TTC549 (cell line): ENCODE data around the gene HCN1.
"Not testable (repeated sequence)": the region's sequence is repeated elsewhere in the genome, so short reads cannot be mapped to it uniquely, and the experiment has no call there.

Source experiments
- FAIRE-seq: peaks from 2 replicates; lab custom pipeline; 2012; peaks lifted over from hg19 to GRCh38; lab: Jason Lieb, UNC

The HCN1 gene

GRCh38 chr5:45617859-45618416 is 78.2 kb downstream of the HCN1 start:
- no peak for FAIRE-seq

GRCh38 chr5:45609661-45610060 is 86.5 kb downstream of the HCN1 start:
- FAIRE-seq = no peak

DNA sequence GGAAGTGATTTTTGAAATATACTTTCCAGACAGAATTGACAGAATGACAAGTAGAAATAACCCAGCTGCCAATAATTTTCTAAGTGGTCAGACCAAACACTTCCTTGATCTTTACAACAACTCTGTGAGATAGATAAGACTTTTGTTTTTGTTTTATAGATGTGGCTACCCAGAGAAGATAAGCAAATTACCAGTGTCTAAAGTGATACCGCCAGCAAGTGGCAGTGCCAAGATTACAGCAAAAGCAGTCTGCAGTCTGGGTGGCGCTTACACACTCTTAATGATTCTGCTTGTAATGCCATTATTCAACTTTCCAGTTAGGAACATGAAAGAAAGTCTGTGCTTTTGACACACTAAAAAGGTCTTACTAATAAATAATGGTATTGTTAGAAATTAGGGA is 92.1 kb downstream of the HCN1 start:
- no peak for FAIRE-seq

GRCh38 chr5:45601424-45601823 is 94.8 kb downstream of the HCN1 start:
- FAIRE-seq = no peak

DNA sequence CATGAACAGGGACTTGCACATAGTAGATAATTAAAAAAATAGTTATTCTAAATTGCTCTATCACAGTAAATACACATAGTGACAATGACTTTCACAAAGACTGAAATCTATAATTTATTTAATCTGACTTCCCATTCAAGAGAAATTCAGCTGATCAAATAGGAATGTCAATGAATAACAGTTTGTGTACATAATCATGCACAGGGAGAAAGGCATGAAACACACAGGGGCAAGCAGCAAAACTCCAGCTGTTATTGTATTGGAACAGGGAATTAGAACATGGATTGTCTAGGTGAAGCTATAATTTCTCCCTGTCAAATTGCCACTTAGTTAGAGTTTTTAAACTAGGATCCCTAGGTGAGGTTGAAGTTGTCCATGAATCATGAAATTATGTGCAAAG is 99.9 kb downstream of the HCN1 start:
- FAIRE-seq = no peak

DNA sequence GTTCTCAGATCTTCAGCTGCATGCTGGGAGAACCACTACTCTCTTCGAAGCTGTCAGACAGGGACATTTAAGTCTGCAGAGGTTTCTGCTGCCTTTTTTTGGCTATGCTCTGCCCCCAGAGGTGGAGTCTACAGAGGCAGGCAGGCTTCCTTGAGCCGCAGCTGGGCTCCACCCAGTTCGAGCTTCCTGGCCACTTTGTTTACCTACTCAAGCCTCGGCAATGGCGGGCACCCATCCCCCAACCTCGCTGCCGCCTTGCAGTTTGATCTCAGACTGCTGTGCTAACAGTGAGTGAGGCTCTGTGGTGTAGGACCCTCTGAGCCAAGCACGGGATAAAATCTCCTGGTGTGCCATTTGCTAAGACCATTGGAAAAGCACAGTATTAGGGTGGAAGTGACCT is 110.2 kb downstream of the HCN1 start:
- FAIRE-seq = not testable (repeated sequence)

- FAIRE-seq = no peak
These were observed 117.9 kb downstream of the HCN1 start for GRCh38 chr5:45578270-45578669.

DNA sequence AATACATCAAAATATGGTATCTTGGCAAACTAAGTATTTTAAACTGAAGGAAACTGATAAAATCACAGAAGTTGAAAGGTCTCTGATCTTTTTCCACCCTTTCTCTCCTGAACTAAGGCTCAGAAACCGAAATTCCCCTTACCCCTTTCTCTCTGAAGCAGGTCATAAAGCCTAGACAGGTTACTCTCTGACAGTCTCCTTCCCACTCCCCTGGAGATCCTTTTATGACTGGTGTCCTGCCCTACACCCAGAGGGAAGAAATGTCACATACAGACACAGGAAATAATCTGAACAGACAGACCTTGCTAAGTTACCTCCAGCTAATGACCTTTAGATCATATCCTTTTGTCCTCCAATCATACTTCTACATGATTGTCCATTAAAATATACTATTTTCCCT is 127.4 kb downstream of the HCN1 start:
- no peak for FAIRE-seq

DNA sequence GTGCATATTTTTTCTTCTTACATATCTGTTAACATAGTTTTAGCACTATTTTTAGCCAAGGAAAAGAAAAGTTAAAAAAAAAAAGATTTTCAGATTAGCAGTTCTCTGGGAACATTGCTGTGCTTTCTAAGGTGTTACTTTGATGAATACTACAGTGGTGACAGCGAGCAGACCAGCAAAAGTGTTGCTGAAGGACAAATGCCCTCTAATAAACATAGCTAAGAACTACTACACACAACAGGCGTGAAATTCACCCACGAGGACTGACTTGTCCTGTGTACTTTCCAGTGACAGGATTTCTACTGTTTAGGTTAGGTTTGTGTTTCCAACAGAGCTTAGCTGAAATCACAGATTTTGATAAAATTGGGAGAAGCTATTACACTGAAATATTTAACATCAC is 153.8 kb downstream of the HCN1 start:
- FAIRE-seq = no peak

DNA sequence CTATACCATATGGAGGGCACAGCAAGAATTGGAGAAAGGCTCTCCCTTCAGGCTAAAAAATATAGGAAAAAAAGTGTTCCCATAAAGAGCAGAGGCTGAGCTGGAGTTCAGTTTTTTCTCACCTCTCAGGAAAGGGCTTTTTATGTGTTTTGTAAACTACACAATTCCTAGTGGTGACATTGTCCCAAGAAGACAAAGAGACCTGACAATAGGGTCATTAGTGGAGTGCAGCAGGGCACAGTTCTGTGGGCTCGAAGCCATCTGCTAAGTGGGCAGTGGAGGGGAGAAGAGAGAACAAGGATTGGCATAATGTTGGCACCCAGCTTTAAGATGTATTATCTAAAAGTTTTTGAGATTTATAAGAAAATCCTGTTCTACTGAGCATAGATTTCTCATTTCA is 162.5 kb downstream of the HCN1 start:
- no peak for FAIRE-seq

- no peak for FAIRE-seq
These were observed 163.2 kb downstream of the HCN1 start for GRCh38 chr5:45532826-45533624.

DNA sequence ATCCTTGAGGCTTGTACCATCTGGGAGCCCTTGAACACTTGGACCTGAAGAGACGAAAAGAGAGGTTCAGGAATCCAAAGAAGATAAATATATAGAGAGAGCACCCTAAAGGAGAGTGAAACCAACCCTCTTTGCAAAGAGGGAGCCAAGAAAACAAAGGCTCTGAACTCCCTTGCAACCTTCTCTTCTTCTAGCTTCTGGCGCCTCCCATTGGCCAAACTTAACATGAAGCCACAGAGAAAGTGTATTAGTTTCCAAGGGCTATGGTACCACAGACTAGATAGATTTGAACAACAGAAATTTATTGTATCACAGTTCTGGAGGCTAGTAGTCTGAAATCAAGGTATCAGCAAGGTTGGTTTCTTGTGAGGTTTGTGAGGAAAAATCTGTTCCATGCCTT is 175.1 kb downstream of the HCN1 start:
- FAIRE-seq = no peak

GRCh38 chr5:45512521-45512920 is 183.7 kb downstream of the HCN1 start:
- no peak for FAIRE-seq

DNA sequence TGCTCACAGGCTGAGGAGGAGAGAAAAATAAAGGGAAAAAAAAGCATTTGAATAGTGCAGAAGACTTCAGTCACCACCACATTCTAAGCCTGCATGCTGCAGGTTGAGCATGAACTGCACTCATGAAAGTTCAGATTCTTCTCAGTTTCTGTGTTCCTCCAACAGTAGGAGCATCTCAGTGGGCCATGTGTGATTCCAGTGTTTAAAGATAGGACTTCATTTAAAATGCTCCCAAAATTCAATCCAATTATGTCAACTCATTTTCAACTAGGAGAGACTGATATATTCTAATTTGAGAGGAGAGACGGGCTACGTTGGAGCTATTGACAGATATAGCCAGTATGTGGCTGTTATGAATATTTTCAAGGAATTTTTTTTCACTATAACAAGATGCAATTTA is 186.8 kb downstream of the HCN1 start:
- no peak for FAIRE-seq

DNA sequence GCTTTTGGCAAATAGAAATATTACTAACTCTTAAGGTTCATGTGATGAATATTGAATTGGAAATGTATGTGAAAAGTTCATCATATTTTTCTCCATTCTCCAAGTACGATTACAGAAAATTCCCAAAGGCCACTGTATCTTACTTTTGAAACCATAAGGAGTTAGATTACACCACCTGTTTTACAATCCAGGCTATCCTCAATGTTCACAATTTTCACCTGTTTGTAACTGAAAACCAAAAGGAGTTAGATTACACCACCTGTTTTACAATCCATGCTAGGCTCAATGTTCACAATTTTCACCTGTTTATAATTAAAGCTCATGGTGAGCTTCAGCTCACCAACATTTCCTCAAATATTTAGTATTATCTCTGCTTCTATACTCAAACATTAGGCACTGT is 188.0 kb downstream of the HCN1 start:
- FAIRE-seq = no peak

GRCh38 chr5:45507178-45507577 is 189.0 kb downstream of the HCN1 start:
- FAIRE-seq = no peak

DNA sequence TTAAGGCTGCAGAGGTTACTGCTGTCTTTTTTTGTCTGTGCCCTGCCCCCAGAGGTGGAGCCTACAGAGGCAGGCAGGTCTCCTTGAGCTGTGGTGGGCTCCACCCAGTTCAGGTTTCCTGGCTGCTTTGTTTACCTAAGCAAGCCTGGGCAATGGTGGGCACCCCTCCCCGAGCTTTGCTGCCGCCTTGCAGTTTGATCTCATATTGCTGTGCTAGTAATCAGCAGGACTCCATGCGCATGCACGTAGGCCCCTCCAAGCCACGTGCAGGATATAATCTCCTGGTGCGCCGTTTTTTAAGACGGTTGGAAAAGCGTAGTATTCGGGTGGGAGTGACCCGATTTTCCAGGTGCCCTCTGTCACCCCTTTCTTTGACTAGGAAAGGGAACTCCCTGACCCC is 197.2 kb downstream of the HCN1 start:
- FAIRE-seq = not testable (repeated sequence)

DNA sequence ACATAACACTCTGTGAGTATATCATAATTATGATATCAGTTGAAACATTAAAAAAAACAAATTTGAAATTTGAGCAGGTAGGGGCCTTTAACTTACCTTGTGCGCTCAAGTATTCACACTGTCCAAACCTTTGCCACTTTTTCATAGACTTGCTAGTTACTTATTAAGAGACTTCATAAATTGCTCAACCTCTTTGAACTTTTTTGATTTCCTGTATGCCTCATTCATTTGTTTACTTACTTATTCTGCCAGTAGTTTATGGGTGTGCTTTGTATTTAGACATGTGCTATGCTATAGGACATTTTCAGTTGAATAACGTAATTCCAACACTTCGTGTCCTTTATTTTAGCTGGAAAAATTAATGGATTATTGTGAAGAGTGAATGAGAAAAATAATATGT is 204.8 kb downstream of the HCN1 start:
- FAIRE-seq = no peak

GRCh38 chr5:45484781-45485180 is 211.4 kb downstream of the HCN1 start:
- FAIRE-seq = no peak

DNA sequence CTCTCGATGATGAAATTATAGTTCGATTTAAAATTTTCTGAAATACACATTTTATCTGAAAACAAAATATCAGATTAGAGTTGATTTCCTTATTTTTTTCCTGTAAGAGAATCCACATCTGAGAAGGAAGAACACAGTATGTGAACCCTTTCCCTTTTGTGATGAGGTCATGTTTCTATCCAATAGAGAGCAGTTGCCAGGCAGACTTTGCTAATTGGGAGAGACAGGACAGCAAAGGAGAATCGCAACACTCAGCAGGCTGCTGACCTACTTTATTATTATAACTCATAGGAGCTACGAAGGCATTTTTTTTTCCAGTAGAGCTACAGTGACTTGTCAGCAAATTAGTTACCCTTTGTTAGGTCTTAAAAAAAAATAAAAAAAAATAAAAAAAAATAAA is 242.1 kb downstream of the HCN1 start:
- no peak for FAIRE-seq

DNA sequence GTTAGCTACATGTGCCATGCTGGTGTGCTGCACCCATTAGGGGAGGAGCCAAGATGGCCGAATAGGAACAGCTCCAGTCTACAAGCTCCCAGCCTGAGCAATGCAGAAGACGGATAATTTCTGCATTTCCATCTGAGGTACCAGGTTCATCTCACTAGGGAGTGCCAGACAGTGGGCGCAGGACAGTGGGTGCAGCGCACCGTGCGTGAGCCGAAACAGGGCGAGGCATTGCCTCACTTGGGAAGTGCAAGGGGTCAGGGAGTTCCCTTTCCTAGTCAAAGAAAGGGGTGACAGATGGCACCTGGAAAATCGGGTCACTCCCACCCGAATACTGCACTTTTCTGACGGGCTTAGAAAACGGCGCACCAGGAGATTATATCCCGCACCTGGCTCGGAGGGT is 251.3 kb downstream of the HCN1 start:
- not testable (repeated sequence) for FAIRE-seq

GRCh38 chr5:45440466-45440865 is 255.7 kb downstream of the HCN1 start:
- FAIRE-seq = no peak

DNA sequence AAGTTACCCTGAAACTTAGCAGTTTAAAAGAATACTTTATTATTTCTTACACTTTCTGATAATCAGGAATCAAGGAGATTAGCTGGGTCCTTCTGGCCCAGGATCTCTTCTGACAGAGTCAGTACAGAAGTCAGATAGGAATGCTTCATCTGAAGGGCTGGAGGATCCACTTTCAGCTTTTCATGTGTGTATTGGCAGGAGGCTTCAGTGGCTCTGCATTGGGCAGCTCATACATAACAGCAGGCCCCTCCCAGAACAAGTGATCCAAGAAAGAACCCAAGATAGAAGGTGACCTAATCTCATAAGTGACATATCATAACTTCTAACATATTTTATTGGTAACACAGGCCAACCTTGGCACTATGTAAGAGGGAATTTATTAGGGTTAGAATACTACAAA is 258.4 kb downstream of the HCN1 start:
- FAIRE-seq = no peak

GRCh38 chr5:45417285-45417998 is 278.7 kb downstream of the HCN1 start:
- no peak for FAIRE-seq
